PC-3 (cell line): Measurements from ENCODE around the gene SAE1. TPM values are rescaled to one million over a fixed set of nuclear protein-coding genes. Genes with fewer than 3 reads are reported as not detected.

Source experiments
- ATAC-seq: fragments of 200-7000 bp; cut with Tn5 transposase; 2 replicates; pipeline ENCODE4 v1.9.1; 2020; ENCODE audit warnings: mild to moderate bottlenecking, moderate library complexity
- BruUV-seq: library from RNA; stranded (reverse); fragments of 400-500 nt; replicated peaks from 2 replicates; lab custom pipeline; 2021; lab: Mats Ljungman, UMichigan
- CTCF ChIA-PET: fragments of 300-600 bp; sonication (Branson Sonifier 250); formaldehyde crosslinking; loops from one replicate; lab custom pipeline; 2022; ENCODE audit warnings: antibody characterized with exemption; lab: Charles Lee
- POLR2A ChIA-PET: fragments of 300-600 bp; sonication (Branson Sonifier 250); formaldehyde crosslinking; loops from one replicate; lab custom pipeline; 2022; ENCODE audit warnings: antibody characterized with exemption; ENCODE audit not compliant: unreplicated experiment; lab: Charles Lee
- DNase-seq: peaks from one replicate; pipeline ENCODE4 v3.0.0-alpha.2; 2015
- H2AFZ ChIP-seq: fragments of 300-600 bp; sonication (generic); 2 replicates; pipeline ENCODE4 v1.6.0; 2016; ENCODE audit warnings: antibody characterized with exemption, low read length
- H3F3A ChIP-seq: fragments of 300-600 bp; sonication (generic); one replicate; pipeline ENCODE4 v1.6.0; 2017; ENCODE audit warnings: antibody characterized with exemption, low read length, control low read depth, mild to moderate bottlenecking; ENCODE audit not compliant: unreplicated experiment
- H3K27ac ChIP-seq: fragments of 300-600 bp; sonication (generic); 2 replicates; pipeline ENCODE4 v1.5.1; 2016; ENCODE audit warnings: mild to moderate bottlenecking, low read length
- H3K27me3 ChIP-seq: fragments of 300-600 bp; sonication (generic); 2 replicates; pipeline ENCODE4 v1.6.1; 2016; ENCODE audit warnings: low read length, mixed read lengths
- H3K36me3 ChIP-seq: fragments of 300-600 bp; sonication (generic); 2 replicates; pipeline ENCODE4 v1.6.1; 2016; ENCODE audit warnings: low read depth, mixed run types, low read length, mixed read lengths
- H3K4me1 ChIP-seq: fragments of 300-600 bp; sonication (generic); 2 replicates; pipeline ENCODE4 v1.5.1; 2016; ENCODE audit warnings: low read length; ENCODE audit not compliant: insufficient read depth
- H3K4me2 ChIP-seq: fragments of 300-600 bp; sonication (generic); 2 replicates; pipeline ENCODE4 v1.6.0; 2016; ENCODE audit warnings: low read length
- H3K4me3 ChIP-seq: fragments of 300-600 bp; sonication (generic); 2 replicates; pipeline ENCODE4 v1.5.1; 2016; ENCODE audit warnings: mild to moderate bottlenecking, low read length, mixed read lengths
- H3K79me2 ChIP-seq: fragments of 300-600 bp; sonication (generic); 2 replicates; pipeline ENCODE4 v1.6.1; 2017; ENCODE audit warnings: low read length, mixed read lengths
- H3K9ac ChIP-seq: fragments of 300-600 bp; sonication (generic); 2 replicates; pipeline ENCODE4 v1.6.0; 2016; ENCODE audit warnings: mild to moderate bottlenecking, low read length
- H3K9me2 ChIP-seq: fragments of 300-600 bp; sonication (generic); replicated peaks from 2 replicates; pipeline ENCODE4 v1.6.1; 2016; ENCODE audit warnings: mixed run types, low read length, mixed read lengths
- H3K9me3 ChIP-seq: fragments of 300-600 bp; sonication (generic); 2 replicates; pipeline ENCODE4 v1.6.1; 2016; ENCODE audit warnings: low read length, mixed read lengths
- H4K20me1 ChIP-seq: fragments of 300-600 bp; sonication (generic); 2 replicates; pipeline ENCODE4 v1.6.1; 2016; ENCODE audit warnings: low read length, mixed read lengths
- EZH2 ChIP-seq: fragments of 300-600 bp; sonication (generic); IDR thresholded peaks from one replicate; pipeline ENCODE4 v1.6.1; 2017; ENCODE audit warnings: antibody characterized with exemption, mild to moderate bottlenecking, low read length; ENCODE audit not compliant: unreplicated experiment
- EZH2phosphoT487 ChIP-seq: fragments of 300-600 bp; sonication (generic); IDR thresholded peaks from 2 replicates; pipeline ENCODE4 v1.6.1; 2018; ENCODE audit warnings: mild to moderate bottlenecking, antibody characterized with exemption, low read length, borderline replicate concordance
- intact Hi-C: fragments of 100-400 bp; cut with micrococcal nuclease; formaldehyde crosslinking; loops from 2 replicates; pipeline ENCODE4 v1.9.0; 2023
- total RNA-seq: library from RNA; depleted of rRNA; stranded (reverse); fragments of >200 nt; gene quantifications from 2 replicates; pipeline ENCODE4 v1.2.3, GENCODE V29; 2014
- TF ChIP-seq, protein P1 (sequence below): fragments of 300-600 bp; sonication (generic); conservative IDR thresholded peaks from 2 replicates; pipeline ENCODE4 v1.5.1; 2017; ENCODE audit warnings: antibody characterized with exemption, low read depth, mild to moderate bottlenecking, low read length

SAE1 gene
- total RNA-seq, 1 experiment from 2014 or later: 99.7 TPM

DNA sequence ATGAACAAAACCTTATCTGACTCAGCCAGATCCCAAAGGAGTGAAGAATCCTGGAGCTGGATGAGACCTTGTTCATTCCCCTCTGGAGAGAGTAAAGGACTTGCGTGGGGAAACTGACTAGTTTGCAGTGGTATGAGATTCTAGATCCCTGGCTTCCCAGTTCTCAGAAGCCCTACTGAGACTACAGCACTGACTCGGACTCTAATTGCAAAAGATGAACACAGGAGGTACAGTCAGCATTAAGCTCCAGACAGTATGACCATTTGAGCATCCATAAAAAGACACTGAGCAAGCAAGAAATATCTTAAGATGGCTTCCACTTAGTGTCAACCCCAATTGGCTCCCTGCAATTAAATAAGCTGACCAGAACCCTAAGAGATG, 23.8 kb upstream of the SAE1 start:
- intact Hi-C loops: no loop called here
- no peak overlapping the region for H2AFZ ChIP-seq
- H3K4me3 ChIP-seq: peak overlapping the region; percentile 93; the same call in 1 of the 2 replicates
- no peaks in the 10 kb centered on the region for H3K9me2 ChIP-seq
- peaks cover 96% of the 10 kb centered on the region for H3K79me2 ChIP-seq
- CTCF ChIA-PET: interaction anchor here (0.6 kb wide), 1 partner anchor 48 kb away, joined by 3 read pairs; no protein-coding TSS in a partner anchor
- ATAC-seq: no peak
- no peaks in the 10 kb centered on the region for H4K20me1 ChIP-seq
- peak overlapping the region; percentile 99 for H3K27ac ChIP-seq
- TF ChIP-seq EZH2: no peak
- TF ChIP-seq, protein P1, sequence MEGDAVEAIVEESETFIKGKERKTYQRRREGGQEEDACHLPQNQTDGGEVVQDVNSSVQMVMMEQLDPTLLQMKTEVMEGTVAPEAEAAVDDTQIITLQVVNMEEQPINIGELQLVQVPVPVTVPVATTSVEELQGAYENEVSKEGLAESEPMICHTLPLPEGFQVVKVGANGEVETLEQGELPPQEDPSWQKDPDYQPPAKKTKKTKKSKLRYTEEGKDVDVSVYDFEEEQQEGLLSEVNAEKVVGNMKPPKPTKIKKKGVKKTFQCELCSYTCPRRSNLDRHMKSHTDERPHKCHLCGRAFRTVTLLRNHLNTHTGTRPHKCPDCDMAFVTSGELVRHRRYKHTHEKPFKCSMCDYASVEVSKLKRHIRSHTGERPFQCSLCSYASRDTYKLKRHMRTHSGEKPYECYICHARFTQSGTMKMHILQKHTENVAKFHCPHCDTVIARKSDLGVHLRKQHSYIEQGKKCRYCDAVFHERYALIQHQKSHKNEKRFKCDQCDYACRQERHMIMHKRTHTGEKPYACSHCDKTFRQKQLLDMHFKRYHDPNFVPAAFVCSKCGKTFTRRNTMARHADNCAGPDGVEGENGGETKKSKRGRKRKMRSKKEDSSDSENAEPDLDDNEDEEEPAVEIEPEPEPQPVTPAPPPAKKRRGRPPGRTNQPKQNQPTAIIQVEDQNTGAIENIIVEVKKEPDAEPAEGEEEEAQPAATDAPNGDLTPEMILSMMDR: no peak
- TF ChIP-seq EZH2phosphoT487: no peak
- no peaks in the 10 kb centered on the region; the same call in 1 of the 2 replicates for H3K36me3 ChIP-seq
- H3K9me3 ChIP-seq: no peaks in the 10 kb centered on the region
- no peak for DNase-seq
- H3K27me3 ChIP-seq: no peaks in the 10 kb centered on the region
- H3F3A ChIP-seq: peaks cover 10% of the 10 kb centered on the region
- peak overlapping the region; percentile 85 for H3K4me2 ChIP-seq
- POLR2A ChIA-PET: no interaction called here
- BruUV-seq: no TSS peak
- H3K4me1 ChIP-seq: peaks cover 40% of the 10 kb centered on the region
- 0 out of 2 replicates have a peak overlapping the region, but pooled peaks have one; percentile 3 for H3K9ac ChIP-seq

DNA sequence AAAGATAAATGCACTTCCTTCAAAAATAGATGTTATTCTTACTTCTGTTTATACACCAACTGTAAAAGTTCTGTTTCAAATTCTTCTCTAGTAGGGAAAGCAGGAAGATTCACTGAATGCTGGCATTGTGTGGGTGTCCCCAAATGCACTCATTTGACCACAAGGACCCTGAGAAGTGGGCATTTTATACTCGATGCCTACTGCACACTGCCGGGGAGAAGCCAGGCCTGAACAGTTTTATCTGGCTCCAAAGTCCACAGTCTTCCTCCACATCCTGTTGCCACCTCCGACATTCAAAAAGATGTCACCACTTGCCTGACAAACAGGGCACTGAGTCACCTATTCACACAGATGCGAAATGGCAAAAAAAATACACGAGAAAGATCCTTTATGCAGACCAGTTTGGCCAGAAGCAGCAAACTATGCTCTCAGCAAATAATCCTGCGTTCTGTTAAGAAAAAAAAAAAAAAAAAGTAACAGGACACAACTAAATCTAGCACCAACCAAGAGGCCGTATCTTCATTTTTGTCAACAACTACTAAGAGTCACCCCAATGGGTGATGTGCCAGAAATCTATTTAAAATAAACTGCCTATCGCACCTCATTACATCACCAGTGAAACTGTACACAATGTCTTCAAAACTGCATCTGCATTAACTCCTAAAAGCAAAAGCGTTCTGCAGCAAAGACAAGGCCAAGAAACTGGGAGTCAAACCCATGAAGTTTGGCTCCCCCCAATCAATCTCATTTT, 23.3 kb upstream of the SAE1 start:
- H3K27ac ChIP-seq: peak overlapping the region; percentile 99
- no peaks in the 10 kb centered on the region; the same call in 1 of the 2 replicates for H3K36me3 ChIP-seq
- no peaks in the 10 kb centered on the region for H3K9me3 ChIP-seq
- peaks cover 10% of the 10 kb centered on the region for H3F3A ChIP-seq
- ChIA-PET POLR2A (no interaction called here), CTCF (interaction anchor here (0.6 to 0.8 kb wide), 2 partner anchors 28 to 49 kb away, joined by 3 to 4 read pairs; no protein-coding TSS in a partner anchor)
- BruUV-seq: no TSS peak
- peak overlapping the region; percentile 85 for H3K4me2 ChIP-seq
- TF ChIP-seq, protein P1: no peak
- no peak for TF ChIP-seq EZH2
- TF ChIP-seq EZH2phosphoT487: no peak
- H3K4me1 ChIP-seq: peaks cover 40% of the 10 kb centered on the region
- H3K9me2 ChIP-seq: no peaks in the 10 kb centered on the region
- ATAC-seq: peak; percentile 44
- peak; percentile 78 for DNase-seq
- no peaks in the 10 kb centered on the region for H4K20me1 ChIP-seq
- intact Hi-C loops: no loop called here
- no peak overlapping the region for H2AFZ ChIP-seq
- peak overlapping the region; percentile 93 for H3K4me3 ChIP-seq
- H3K27me3 ChIP-seq: no peaks in the 10 kb centered on the region
- H3K9ac ChIP-seq: peak overlapping the region; percentile 100; the same call in 1 of the 2 replicates
- H3K79me2 ChIP-seq: peaks cover 94% of the 10 kb centered on the region
